ENCODE results near the gene SLC41A2.
"Not testable (repeated sequence)": the region's sequence is repeated elsewhere in the genome, so short reads cannot be mapped to it uniquely, and the experiment has no call there.

SLC41A2 gene

GRCh38 chr12:104958001-104958804, at the start of gene SLC41A2:
TSS of gene SLC41A2 (minus strand) at chr12:104958290. CDS start at chr12:104928527, 29,763 bp downstream.
- DNase-seq, result peak; percentile 91

- no peak for DNase-seq
These were observed 43.4 kb upstream of the SLC41A2 start for GRCh38 chr12:105001476-105001875.

- no peak for DNase-seq
These were observed 41.2 kb upstream of the SLC41A2 start for GRCh38 chr12:104999347-104999685.

GRCh38 chr12:104998423-104999346, 40.6 kb upstream of the SLC41A2 start:
- no peak for DNase-seq

- DNase-seq, result no peak
These were observed 39.5 kb upstream of the SLC41A2 start for GRCh38 chr12:104997541-104997940.

DNA sequence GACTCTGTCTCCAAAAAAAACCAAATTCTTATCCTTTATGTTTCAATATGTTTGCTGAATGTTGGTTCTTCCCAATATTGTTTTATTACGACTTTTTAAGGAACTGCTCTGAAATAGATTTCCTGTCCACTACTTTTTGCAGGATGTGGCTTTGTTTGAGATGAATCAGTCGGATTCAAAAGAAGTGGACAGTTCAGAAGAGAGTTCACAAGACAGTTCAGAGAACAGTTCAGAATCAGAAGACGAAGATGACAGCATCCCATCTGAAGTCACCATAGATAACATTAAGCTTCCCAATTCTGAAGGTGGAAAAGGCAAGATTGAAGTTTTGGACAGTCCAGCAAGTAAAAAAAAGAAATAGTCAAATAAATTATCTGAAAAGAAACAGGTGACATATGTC, 36.2 kb upstream of the SLC41A2 start:
- no peak for DNase-seq

DNA sequence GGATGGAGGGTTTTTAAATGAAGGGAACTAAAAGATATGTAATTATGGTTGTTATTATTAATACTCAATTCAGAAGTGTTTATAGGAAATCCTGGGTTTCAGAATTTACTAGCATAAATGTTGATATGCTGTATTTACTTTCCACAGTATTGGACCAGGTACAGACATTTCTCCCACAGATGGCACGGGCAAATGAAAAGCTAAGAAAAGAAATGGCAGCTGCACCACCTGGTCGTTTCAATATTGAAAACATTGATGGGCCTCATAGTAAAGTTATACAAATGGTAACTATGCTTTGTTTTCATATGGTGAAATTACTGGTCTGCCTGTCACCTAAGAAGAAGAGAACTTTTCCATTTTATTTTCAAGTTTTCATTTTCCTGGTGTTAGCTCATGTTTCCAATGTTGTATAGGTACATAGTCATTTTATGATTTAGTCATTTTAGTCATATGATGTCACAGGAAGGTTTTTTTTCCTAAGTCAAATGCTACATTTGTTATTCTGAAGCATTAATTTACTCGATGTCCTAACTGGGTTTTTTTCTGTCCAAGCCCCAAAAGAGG, 33.6 kb upstream of the SLC41A2 start:
- peak; percentile 22 for DNase-seq

DNA sequence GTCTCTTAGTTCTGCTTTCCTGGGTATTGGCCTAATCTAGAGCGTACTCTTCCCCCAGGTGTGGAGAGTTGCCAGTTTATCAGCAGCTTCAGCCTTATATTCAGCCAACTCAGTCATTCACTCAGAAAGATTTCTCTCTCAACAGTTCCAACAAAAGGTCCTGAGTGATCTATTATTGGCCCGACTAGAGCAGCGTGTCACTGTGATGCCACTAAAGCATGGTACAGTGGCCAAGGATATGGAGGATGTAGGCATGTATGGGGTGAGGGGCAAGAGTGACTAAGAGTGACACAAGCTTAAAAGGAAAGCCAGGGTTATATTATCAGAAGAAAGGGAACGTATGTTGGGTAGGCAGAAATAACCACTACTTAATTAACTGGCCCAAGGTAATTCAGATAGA, 32.9 kb upstream of the SLC41A2 start:
- DNase-seq, result no peak

DNA sequence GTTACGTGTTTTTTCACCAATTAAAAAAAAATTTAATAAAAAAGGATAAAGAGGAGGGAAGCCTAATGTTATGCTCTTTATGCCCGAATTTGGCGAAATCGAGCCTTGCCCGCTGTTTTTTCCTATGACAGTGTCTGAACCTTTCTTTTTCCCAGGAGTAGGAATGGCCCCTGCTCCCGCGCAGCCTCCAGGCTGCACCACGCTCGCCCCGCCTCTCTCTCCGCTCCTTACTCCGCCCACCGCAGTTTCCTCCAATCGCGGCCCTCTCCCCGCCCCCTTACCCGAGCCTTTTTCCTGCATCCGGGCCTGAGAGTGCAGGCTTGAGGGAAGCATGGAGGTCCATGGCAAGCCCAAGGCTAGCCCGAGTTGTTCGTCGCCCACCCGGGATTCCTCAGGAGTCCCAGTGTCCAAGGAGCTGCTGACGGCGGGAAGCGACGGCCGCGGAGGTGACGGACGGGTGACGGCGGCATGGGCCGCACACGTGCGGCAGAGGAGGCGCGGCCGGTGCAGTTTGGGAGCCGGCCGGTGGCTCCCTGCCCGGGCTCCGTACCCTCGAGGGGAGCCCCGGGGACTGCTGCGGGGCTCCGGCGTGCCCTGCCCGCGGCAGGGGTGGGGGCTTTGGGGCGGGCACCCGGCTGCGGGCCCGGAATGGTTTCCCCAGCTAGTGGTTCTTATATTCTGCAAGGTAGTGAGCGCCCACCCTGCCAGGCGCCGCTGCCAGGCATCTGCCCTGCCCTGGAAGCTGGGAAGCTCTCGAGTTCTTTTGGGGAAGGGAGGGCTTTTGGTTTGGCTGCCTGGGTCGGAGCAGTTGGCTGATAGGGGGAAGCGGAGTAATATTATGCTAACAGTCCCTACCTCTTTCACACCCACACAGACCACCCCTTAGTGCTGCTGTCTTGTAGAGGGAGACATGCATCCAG, 28.2 kb upstream of the SLC41A2 start, which contains the start of gene NOPCHAP1:
Gene NOPCHAP1 (plus strand): TSS at position 295 of the 920 bp plus-strand sequence. CDS start 37 bp downstream, at position 332.
- peak; percentile 90 for DNase-seq

GRCh38 chr12:104985206-104985605, 27.1 kb upstream of the SLC41A2 start:
- no peak for DNase-seq

DNA sequence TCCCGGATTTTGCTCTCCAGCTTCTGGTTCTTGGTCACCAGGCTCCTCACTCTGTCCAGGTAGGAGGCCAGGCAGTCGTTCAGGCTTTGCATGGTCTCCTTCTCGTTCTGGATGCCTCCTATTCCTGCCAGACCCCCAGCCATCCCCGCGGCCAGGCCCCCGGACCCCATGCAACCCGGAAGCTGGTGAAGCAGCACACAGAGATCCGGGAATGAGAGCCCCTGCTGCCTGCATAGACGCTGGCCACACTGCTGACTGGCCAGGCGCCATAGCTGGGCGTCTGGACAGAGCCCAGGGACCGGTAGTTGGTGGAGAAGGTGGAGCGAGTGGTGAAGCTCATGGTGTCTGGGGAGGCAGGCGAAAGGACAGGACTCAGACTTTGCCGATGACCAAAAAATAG, 19.6 kb upstream of the SLC41A2 start:
- DNase-seq, result not testable (repeated sequence)

DNA sequence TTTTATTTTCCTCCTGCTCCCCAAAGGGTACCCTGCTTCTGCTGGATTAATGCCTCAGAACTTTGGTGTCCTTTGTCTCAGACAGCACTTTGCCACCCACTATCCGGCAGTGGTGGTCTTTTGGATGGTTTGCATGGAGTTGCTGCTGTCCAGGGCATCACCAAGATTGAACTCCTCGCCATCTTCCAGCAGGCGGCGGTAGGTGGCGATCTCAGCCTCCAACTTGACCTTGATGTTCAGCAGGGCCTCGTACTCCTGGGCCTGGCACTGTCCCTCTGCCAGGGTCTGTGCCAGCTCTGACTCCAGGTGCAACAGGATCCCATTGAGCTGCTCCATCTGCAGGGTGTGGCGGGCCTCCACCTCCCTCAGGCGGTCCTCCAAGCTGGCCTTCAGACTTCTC, 18.6 kb upstream of the SLC41A2 start:
- DNase-seq, result no peak

GRCh38 chr12:104975587-104976343, 17.7 kb upstream of the SLC41A2 start:
- DNase-seq, result no peak

DNA sequence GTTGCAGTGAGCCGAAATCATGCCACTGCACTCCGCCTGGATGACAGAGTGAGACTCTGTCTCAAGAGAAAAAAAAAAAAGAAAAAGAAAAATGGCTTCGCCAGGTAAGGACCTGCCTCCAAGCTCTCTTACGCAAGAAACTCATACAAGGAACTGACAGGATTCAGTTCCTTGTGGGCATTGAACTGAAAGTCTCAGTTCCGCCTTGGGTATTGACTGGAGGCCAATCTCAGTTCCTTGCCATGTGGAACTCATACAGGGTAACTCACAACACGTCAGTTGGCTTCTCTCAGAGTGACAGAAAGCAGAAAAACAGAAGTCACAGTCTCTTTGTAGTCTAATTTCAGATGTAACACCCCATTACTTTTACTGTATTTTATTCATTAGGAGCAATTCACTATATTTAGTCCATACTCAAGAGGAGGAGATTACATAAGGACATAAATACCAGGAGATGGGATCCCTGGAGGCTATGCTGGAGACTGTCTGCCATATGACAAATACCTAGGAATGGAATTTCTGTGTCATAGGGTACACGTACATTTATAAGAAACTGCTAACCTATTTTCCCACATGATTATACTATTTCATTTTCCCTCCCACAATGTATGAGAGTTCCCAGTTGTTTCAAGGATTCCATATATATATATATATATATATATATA, 16.7 kb upstream of the SLC41A2 start:
- no peak for DNase-seq

DNA sequence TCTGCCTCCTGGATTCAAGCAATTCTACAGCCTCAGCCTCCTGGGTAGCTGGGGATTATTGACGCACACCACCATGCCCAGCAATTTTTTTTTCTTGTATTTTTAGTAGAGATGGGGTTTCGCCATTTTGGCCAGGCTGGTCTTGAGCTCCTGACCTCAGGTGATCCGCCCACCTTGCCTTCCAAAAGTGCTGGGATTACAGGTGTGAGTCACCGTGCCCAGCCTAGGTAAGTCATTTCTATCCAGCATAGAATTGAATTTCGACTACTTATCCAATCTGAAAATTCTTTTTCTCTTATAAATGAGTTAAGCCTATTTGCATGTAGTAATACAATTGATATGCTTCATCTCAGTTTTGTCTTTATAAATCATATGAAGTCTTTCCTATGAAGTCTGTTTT, 15.2 kb upstream of the SLC41A2 start:
- DNase-seq, result no peak

DNA sequence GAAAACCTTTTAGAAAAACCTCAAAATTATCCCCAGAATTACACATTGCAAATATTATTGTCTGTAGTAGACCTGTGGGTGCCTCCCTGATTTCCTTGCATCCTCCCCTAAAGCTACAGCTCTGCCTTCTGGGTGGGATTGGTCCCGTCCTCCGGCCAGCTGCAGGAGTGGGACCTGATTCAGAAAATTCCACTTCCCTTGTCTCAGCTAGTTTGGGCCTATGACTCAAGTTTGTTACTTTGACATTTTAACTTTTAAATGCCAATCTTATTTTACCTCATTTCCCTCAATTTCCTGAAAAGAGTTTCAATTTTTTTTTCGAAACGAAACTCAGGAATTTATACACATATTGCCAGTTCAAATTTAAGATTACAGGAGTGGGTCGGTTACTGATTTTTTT, 13.2 kb upstream of the SLC41A2 start:
- no peak for DNase-seq

GRCh38 chr12:104969343-104969742, 11.3 kb upstream of the SLC41A2 start:
- DNase-seq, result no peak

DNA sequence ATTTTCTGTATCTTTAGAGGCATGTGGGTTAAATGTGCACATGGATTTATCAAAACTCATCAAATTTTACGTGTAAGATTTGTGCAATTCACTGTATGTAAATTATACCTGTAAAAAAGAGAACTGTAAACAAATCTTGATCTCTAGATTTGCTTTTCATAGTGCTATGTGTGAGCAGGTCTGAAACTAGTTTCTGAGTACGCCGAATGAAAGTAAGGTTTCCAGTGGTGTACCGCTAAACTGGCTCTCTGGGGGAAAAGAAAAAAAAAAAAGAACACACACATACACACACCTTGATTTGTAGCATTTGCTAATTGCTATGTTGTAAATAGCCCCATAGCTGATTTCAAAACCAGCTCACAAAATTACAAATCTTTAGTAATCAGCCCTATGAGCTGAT, 8.6 kb upstream of the SLC41A2 start:
- DNase-seq, result no peak

DNA sequence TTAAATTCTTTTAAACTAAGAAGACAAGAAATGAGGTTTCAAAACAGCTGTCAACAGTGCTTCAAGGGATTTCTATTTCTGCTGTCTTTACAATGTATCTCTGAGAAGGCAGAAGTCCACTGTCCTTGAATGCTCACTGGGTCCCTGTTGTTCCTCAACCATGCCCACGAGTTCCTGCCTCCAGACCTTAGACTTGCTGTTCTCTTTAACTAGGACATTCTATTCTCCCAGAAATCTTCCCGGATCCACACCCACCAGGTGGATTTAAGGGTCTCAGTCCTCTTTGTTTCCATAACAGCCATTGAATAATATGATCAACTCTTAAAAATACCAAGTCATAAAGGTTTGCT, 6.7 kb upstream of the SLC41A2 start:
- DNase-seq, result no peak

DNA sequence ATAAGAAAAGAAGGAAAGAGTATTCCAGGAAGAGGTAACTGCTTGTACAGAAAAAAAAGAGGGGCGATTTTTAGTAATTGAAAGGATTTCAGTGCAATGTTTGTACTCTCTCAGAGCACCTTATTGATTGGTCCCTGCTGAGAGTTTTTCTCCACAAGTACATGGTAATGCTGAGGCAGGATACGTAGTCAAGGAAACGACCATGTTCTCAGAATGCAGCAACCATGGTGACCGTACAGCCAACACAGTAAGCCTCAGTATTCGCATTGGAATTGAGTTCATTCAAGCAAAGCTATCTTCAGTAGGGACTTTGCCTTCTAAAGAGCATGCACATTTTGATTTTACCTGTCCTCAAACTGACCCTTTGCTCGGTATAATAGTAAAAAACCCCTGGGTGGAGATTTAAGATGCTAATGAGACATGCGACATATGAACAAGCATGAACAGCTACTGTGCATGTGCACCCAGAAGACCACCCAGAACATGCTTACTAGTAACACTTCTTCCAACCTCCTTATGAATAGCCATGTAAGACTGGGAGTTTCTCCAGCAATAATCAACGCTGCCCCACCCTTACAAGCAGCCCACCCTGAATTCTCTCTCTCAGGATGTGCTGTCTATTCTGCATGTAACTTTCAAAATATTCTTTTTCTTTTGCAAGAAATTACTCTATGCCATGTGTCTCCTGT, 6.2 kb upstream of the SLC41A2 start:
- DNase-seq, result no peak

DNA sequence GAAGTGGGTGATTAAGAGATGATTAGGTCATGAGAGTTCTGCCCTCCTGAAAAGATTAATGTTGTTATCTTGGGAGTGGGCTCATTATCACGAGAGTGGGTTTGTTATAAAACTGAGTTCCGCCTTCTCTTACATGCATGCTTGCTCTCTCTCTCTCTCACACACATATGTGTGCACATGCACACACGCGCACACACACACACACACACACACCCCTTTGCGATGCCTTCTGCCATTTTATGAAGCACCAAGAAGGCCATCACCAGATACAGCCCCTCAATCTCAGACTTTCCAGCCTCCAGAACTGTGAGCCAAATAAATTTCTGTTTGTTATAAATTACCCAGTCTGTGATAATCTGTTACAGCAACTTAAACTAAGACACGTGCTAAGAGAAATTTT, 5.7 kb upstream of the SLC41A2 start:
- DNase-seq, result no peak
